ENCODE results near the gene GDAP1L1. TPM values are rescaled to one million over a fixed set of nuclear protein-coding genes. Genes with fewer than 3 reads are reported as not detected.

Gene GDAP1L1
- polyA plus RNA-seq, 3 donors: not detected

- peaks cover 0 to 2% (median 0%) of the 10 kb centered on the region in 7 donors for H3K9me3 Mint-ChIP-seq
- peaks cover 34% of the 10 kb centered on the region for H3K4me1 Mint-ChIP-seq
- peaks cover 33 to 52% of the 10 kb centered on the region in 2 donors for H3K36me3 ChIP-seq (replicated peaks in 1 of 2; ENCODE audit: control insufficient read depth in 1 of 2, insufficient read depth in 2 of 2, low read length in 2 of 2)
- H4K20me1 ChIP-seq (ENCODE audit: insufficient read depth, low read length): peaks cover 91% of the 10 kb centered on the region
- no peaks in the 10 kb centered on the region for H3K27me3 ChIP-seq (ENCODE audit: control insufficient read depth in 2 of 2, insufficient read depth in 2 of 2, low read length in 2 of 2)
- H3K4me3 ChIP-seq (replicated peaks in 1 of 3; ENCODE audit: low read depth in 2 of 3, low read length in 3 of 3): no peak overlapping the region
- no peak for DNase-seq
- no peak for TF ChIP-seq CTCF (IDR thresholded peaks at IDR 0.05)
- no peak overlapping the region for H3K4me3 Mint-ChIP-seq
- peaks cover 0 to 2% (median 0%) of the 10 kb centered on the region in 3 donors for H3K27me3 Mint-ChIP-seq (ENCODE audit: low read depth in 3 of 3)
- H3K9me3 ChIP-seq (replicated peaks in 1 of 2; ENCODE audit: control insufficient read depth in 1 of 2, insufficient read depth in 1 of 2, low read length in 2 of 2): no peaks in the 10 kb centered on the region
- H3K79me2 ChIP-seq (ENCODE audit: insufficient read depth, low read length): peaks cover 95% of the 10 kb centered on the region
- H3K27ac Mint-ChIP-seq: peak overlapping the region in 3 of 7 donors; percentile 2 to 54 (median 32)
- H3K4me1 ChIP-seq (ENCODE audit: control insufficient read depth in 1 of 2, insufficient read depth in 2 of 2, low read length in 2 of 2): peaks cover 24 to 32% of the 10 kb centered on the region in 2 donors
- H3K36me3 Mint-ChIP-seq: peaks cover 36 to 53% of the 10 kb centered on the region in 2 donors
- intact Hi-C loops (cut with micrococcal nuclease): loop anchor here in 1 of 2 donors (10.0 kb wide), 1 partner anchor 679 kb away; the partner anchor contains the start of gene YWHAB
- no peak overlapping the region for H3K9ac ChIP-seq (ENCODE audit: insufficient read depth, low read length, poor library complexity, severe bottlenecking)
- no peak overlapping the region for H2AFZ ChIP-seq (ENCODE audit: insufficient read depth, low read depth, low read length, poor library complexity, severe bottlenecking)
- no peak overlapping the region for H3K27ac ChIP-seq (ENCODE audit: low read depth in 1 of 2, low read length in 2 of 2)
- H3K4me2 ChIP-seq (replicated peaks; ENCODE audit: extremely low read depth, low read length, poor library complexity, severe bottlenecking): no peak overlapping the region
Observed at GRCh38 chr20:44206132-44206531, 41.0 kb upstream of the GDAP1L1 start.

GRCh38 chr20:44207126-44207723 is 39.9 kb upstream of the GDAP1L1 start:
- peak overlapping the region in 1 of 2 donors; percentile 34 for H3K27ac ChIP-seq (ENCODE audit: low read depth in 1 of 2, low read length in 2 of 2)

More at GRCh38 chr20:44207126-44207723, 39.9 kb upstream of the GDAP1L1 start:
- peaks cover 0 to 2% (median 0%) of the 10 kb centered on the region in 3 donors for H3K27me3 Mint-ChIP-seq (ENCODE audit: low read depth in 3 of 3)
- Histone ChIP-seq H3K79me2 (ENCODE audit: insufficient read depth, low read length) (peaks cover 84% of the 10 kb centered on the region), H3K9me3 (replicated peaks in 1 of 2; ENCODE audit: control insufficient read depth in 1 of 2, insufficient read depth in 1 of 2, low read length in 2 of 2) (no peaks in the 10 kb centered on the region), H3K36me3 (replicated peaks in 1 of 2; ENCODE audit: control insufficient read depth in 1 of 2, insufficient read depth in 2 of 2, low read length in 2 of 2) (peaks cover 22 to 41% of the 10 kb centered on the region in 2 donors), H3K9ac (ENCODE audit: insufficient read depth, low read length, poor library complexity, severe bottlenecking) (no peak overlapping the region), H3K27me3 (ENCODE audit: control insufficient read depth in 2 of 2, insufficient read depth in 2 of 2, low read length in 2 of 2) (no peaks in the 10 kb centered on the region), H2AFZ (ENCODE audit: insufficient read depth, low read depth, low read length, poor library complexity, severe bottlenecking) (no peak overlapping the region), H4K20me1 (ENCODE audit: insufficient read depth, low read length) (peaks cover 80% of the 10 kb centered on the region), H3K4me3 (replicated peaks in 1 of 3; ENCODE audit: low read depth in 2 of 3, low read length in 3 of 3) (no peak overlapping the region), H3K4me1 (ENCODE audit: control insufficient read depth in 1 of 2, insufficient read depth in 2 of 2, low read length in 2 of 2) (peaks cover 33 to 42% of the 10 kb centered on the region in 2 donors), H3K4me2 (replicated peaks; ENCODE audit: extremely low read depth, low read length, poor library complexity, severe bottlenecking) (no peak overlapping the region)
- peak in 1 of 3 donors; percentile 23 for DNase-seq
- intact Hi-C loops (cut with micrococcal nuclease): loop anchor here in 1 of 2 donors (10.0 kb wide), 1 partner anchor 678 kb away; the partner anchor contains the start of gene YWHAB
- H3K9me3 Mint-ChIP-seq: peaks cover 0 to 2% (median 0%) of the 10 kb centered on the region in 7 donors
- H3K36me3 Mint-ChIP-seq: peaks cover 25 to 42% of the 10 kb centered on the region in 2 donors
- H3K4me1 Mint-ChIP-seq: peaks cover 44% of the 10 kb centered on the region
- TF ChIP-seq CTCF (IDR thresholded peaks at IDR 0.05): no peak
- peak overlapping the region in 5 of 7 donors; percentile 2 to 65 (median 30) for H3K27ac Mint-ChIP-seq
- no peak overlapping the region for H3K4me3 Mint-ChIP-seq
- WGBS (ENCODE audit: insufficient coverage): no CpG with 5 or more reads among the region's 3 CpGs

Data from CD14-positive monocyte (primary cell).